Neural progenitor cell (in vitro differentiated cells): ENCODE data around the gene SFXN2. TPM values are rescaled to one million over a fixed set of nuclear protein-coding genes. Genes with fewer than 3 reads are reported as not detected.

Source experiments
- DNase-seq: peaks from one replicate; pipeline ENCODE4 v3.0.0-alpha.2; 2016; ENCODE audit warnings: low spot score
- H2AFZ ChIP-seq: fragments of 200-600 bp; sonication (generic); replicated peaks from 2 replicates; pipeline ENCODE4 v1.6.1; 2016; ENCODE audit warnings: antibody characterized with exemption
- H3F3A ChIP-seq: fragments of 200-600 bp; sonication (generic); 2 replicates; pipeline ENCODE4 v1.6.1; 2016; ENCODE audit warnings: antibody characterized with exemption, low read depth
- H3K27ac ChIP-seq: fragments of 200-600 bp; sonication (generic); 2 replicates; pipeline ENCODE4 v1.5.1; 2016; ENCODE audit warnings: mild to moderate bottlenecking
- H3K27me3 ChIP-seq: fragments of 200-600 bp; sonication (generic); 2 replicates; pipeline ENCODE4 v1.6.1; 2016; ENCODE audit warnings: mild to moderate bottlenecking, moderate library complexity
- H3K36me3 ChIP-seq: fragments of 200-600 bp; sonication (generic); 2 replicates; pipeline ENCODE4 v1.5.1; 2016
- H3K4me1 ChIP-seq: fragments of 200-600 bp; sonication (generic); 2 replicates; pipeline ENCODE4 v1.6.1; 2016; ENCODE audit warnings: mixed run types
- H3K4me2 ChIP-seq: fragments of 200-600 bp; sonication (generic); 2 replicates; pipeline ENCODE4 v1.6.1; 2016
- H3K4me3 ChIP-seq: fragments of 200-600 bp; sonication (generic); 2 replicates; pipeline ENCODE4 v1.5.1; 2016
- H3K79me2 ChIP-seq: fragments of 200-600 bp; sonication (generic); 2 replicates; pipeline ENCODE4 v1.6.1; 2016; ENCODE audit warnings: low read depth
- H3K9ac ChIP-seq: fragments of 200-600 bp; sonication (generic); 2 replicates; pipeline ENCODE4 v1.6.1; 2016
- H3K9me3 ChIP-seq: fragments of 200-600 bp; sonication (generic); 2 replicates; pipeline ENCODE4 v1.5.1; 2016; ENCODE audit warnings: low read depth
- H4K20me1 ChIP-seq: fragments of 200-600 bp; sonication (generic); 2 replicates; pipeline ENCODE4 v1.6.1; 2016; ENCODE audit warnings: low read depth
- H3K27ac Mint-ChIP-seq: 3 replicates; pipeline ENCODE4 v1.8.0; 2021; ENCODE audit warnings: mixed read lengths
- H3K27me3 Mint-ChIP-seq: 2 replicates; pipeline ENCODE4 v1.8.0; 2022; ENCODE audit warnings: low read depth, mild to moderate bottlenecking, inconsistent platforms, moderate library complexity, mixed read lengths; ENCODE audit not compliant: insufficient read depth
- H3K36me3 Mint-ChIP-seq: 3 replicates; pipeline ENCODE4 v1.8.0; 2021; ENCODE audit warnings: mixed read lengths
- H3K4me1 Mint-ChIP-seq: 3 replicates; pipeline ENCODE4 v1.8.0; 2021; ENCODE audit warnings: mixed read lengths
- H3K4me3 Mint-ChIP-seq: 3 replicates; pipeline ENCODE4 v1.8.0; 2021; ENCODE audit warnings: mild to moderate bottlenecking, moderate library complexity, mixed read lengths
- H3K9me3 Mint-ChIP-seq: 3 replicates; pipeline ENCODE4 v1.8.0; 2020; ENCODE audit warnings: mixed read lengths
- EZH2 ChIP-seq: fragments of 200-600 bp; sonication (generic); IDR thresholded peaks from 2 replicates; pipeline ENCODE4 v1.6.1; 2017; ENCODE audit warnings: antibody characterized with exemption, mild to moderate bottlenecking, moderate library complexity
- EZH2phosphoT487 ChIP-seq: fragments of 200-600 bp; sonication (generic); IDR thresholded peaks from 2 replicates; pipeline ENCODE4 v1.6.1; 2017; ENCODE audit warnings: antibody characterized with exemption
- total RNA-seq: library from RNA; depleted of rRNA; stranded (reverse); fragments of >200 nt; gene quantifications from 2 replicates; pipeline ENCODE4 v1.2.3, GENCODE V29; 2015; ENCODE audit warnings: low replicate concordance
- TF ChIP-seq, protein P1 (sequence below): fragments of 200-600 bp; sonication (generic); IDR thresholded peaks from 2 replicates; pipeline ENCODE4 v1.5.1; 2017; ENCODE audit warnings: antibody characterized with exemption, mild to moderate bottlenecking

SFXN2 gene
- total RNA-seq, 1 donor from 2014 or later: 6.4 TPM

- Histone ChIP-seq H3K27me3 (no peaks in the 10 kb centered on the region), H3K4me3 (peak overlapping the region; percentile 20), H2AFZ (no peak overlapping the region), H4K20me1 (peaks cover 53% of the 10 kb centered on the region), H3K4me2 (peak overlapping the region; percentile 73), H3K27ac (peak overlapping the region; percentile 65), H3K79me2 (no peaks in the 10 kb centered on the region), H3K9me3 (no peaks in the 10 kb centered on the region), H3K9ac (no peak overlapping the region), H3F3A (peaks cover 69% of the 10 kb centered on the region), H3K36me3 (no peaks in the 10 kb centered on the region), H3K4me1 (peaks cover 67% of the 10 kb centered on the region)
- no peak for TF ChIP-seq EZH2
- TF ChIP-seq, protein P1, sequence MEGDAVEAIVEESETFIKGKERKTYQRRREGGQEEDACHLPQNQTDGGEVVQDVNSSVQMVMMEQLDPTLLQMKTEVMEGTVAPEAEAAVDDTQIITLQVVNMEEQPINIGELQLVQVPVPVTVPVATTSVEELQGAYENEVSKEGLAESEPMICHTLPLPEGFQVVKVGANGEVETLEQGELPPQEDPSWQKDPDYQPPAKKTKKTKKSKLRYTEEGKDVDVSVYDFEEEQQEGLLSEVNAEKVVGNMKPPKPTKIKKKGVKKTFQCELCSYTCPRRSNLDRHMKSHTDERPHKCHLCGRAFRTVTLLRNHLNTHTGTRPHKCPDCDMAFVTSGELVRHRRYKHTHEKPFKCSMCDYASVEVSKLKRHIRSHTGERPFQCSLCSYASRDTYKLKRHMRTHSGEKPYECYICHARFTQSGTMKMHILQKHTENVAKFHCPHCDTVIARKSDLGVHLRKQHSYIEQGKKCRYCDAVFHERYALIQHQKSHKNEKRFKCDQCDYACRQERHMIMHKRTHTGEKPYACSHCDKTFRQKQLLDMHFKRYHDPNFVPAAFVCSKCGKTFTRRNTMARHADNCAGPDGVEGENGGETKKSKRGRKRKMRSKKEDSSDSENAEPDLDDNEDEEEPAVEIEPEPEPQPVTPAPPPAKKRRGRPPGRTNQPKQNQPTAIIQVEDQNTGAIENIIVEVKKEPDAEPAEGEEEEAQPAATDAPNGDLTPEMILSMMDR: no peak
- TF ChIP-seq EZH2phosphoT487: no peak
- DNase-seq: peak; percentile 77
- Mint-ChIP-seq H3K9me3 (no peaks in the 10 kb centered on the region), H3K27ac (peak overlapping the region; percentile 97), H3K36me3 (no peaks in the 10 kb centered on the region), H3K4me1 (peaks cover 86% of the 10 kb centered on the region), H3K27me3 (no peaks in the 10 kb centered on the region), H3K4me3 (peak overlapping the region; percentile 74)
These were observed 38.5 kb upstream of the SFXN2 start for GRCh38 chr10:102675666-102676533.

- H3K36me3 Mint-ChIP-seq: peaks cover 5% of the 10 kb centered on the region
- H3K27ac Mint-ChIP-seq: peak overlapping the region; percentile 79
- H3F3A ChIP-seq: peaks cover 67% of the 10 kb centered on the region
- no peak overlapping the region for H3K9ac ChIP-seq
- no peaks in the 10 kb centered on the region for H3K79me2 ChIP-seq
- no peaks in the 10 kb centered on the region for H3K27me3 ChIP-seq
- DNase-seq: no peak
- H3K27me3 Mint-ChIP-seq: no peaks in the 10 kb centered on the region
- H2AFZ ChIP-seq: no peak overlapping the region
- TF ChIP-seq, protein P1: no peak
- no peak for TF ChIP-seq EZH2phosphoT487
- TF ChIP-seq EZH2: no peak
- H3K36me3 ChIP-seq: no peaks in the 10 kb centered on the region
- H3K9me3 Mint-ChIP-seq: no peaks in the 10 kb centered on the region
- H3K4me3 ChIP-seq: no peak overlapping the region
- H3K4me1 Mint-ChIP-seq: peaks cover 87% of the 10 kb centered on the region
- H4K20me1 ChIP-seq: peaks cover 52% of the 10 kb centered on the region
- H3K27ac ChIP-seq: peak overlapping the region; percentile 65
- no peaks in the 10 kb centered on the region for H3K9me3 ChIP-seq
- peak overlapping the region; percentile 74 for H3K4me3 Mint-ChIP-seq
- H3K4me2 ChIP-seq: peak overlapping the region; percentile 73
- peaks cover 66% of the 10 kb centered on the region for H3K4me1 ChIP-seq
These were observed 37.7 kb upstream of the SFXN2 start for GRCh38 chr10:102676534-102677315.

GRCh38 chr10:102677331-102678067, 36.9 kb upstream of the SFXN2 start:
- peak overlapping the region; percentile 74 for H3K4me3 Mint-ChIP-seq
- H3K27ac Mint-ChIP-seq: peak overlapping the region; percentile 90
- peaks cover 67% of the 10 kb centered on the region for H3F3A ChIP-seq
- no peaks in the 10 kb centered on the region for H3K9me3 ChIP-seq
- TF ChIP-seq EZH2phosphoT487 (no peak), EZH2 (no peak)
- TF ChIP-seq, protein P1: no peak
- no peak for DNase-seq
- H3K36me3 ChIP-seq: no peaks in the 10 kb centered on the region
- H3K4me1 ChIP-seq: peaks cover 66% of the 10 kb centered on the region
- no peaks in the 10 kb centered on the region for H3K79me2 ChIP-seq
- H3K9me3 Mint-ChIP-seq: no peaks in the 10 kb centered on the region
- H3K4me2 ChIP-seq: peak overlapping the region; percentile 73
- H2AFZ ChIP-seq: no peak overlapping the region
- H3K4me1 Mint-ChIP-seq: peaks cover 92% of the 10 kb centered on the region
- no peaks in the 10 kb centered on the region for H3K27me3 Mint-ChIP-seq
- no peak overlapping the region for H3K27ac ChIP-seq
- H4K20me1 ChIP-seq: peaks cover 52% of the 10 kb centered on the region
- H3K36me3 Mint-ChIP-seq: peaks cover 11% of the 10 kb centered on the region
- no peak overlapping the region for H3K4me3 ChIP-seq
- H3K27me3 ChIP-seq: no peaks in the 10 kb centered on the region
- no peak overlapping the region for H3K9ac ChIP-seq
